HAP-1 (cell line): ENCODE results near the gene MAP3K13.
"Not testable (repeated sequence)": the region's sequence is repeated elsewhere in the genome, so short reads cannot be mapped to it uniquely, and the experiment has no call there.

Experiments used
- DNase-seq, 2 experiments: peaks; one replicate each; pipeline ENCODE4 v3.0.0-alpha.2; 2016 to 2020; ENCODE audit warnings: low spot score in 2 of 2
- H3K27me3 ChIP-seq: fragments of 250-450 bp; sonication (Bioruptor Pico); 2 replicates; pipeline ENCODE4 v1.5.1; 2020; ENCODE audit warnings: low read depth, mild to moderate bottlenecking, moderate library complexity
- H3K36me3 ChIP-seq: fragments of 250-450 bp; sonication (Bioruptor Pico); replicated peaks from 2 replicates; pipeline ENCODE4 v1.5.1; 2020; ENCODE audit warnings: mild to moderate bottlenecking
- H3K4me1 ChIP-seq: fragments of 250-450 bp; sonication (Bioruptor Pico); 2 replicates; pipeline ENCODE4 v1.5.1; 2020; ENCODE audit warnings: mild to moderate bottlenecking
- H3K4me3 ChIP-seq: fragments of 250-450 bp; sonication (Bioruptor Pico); 2 replicates; pipeline ENCODE4 v1.5.1; 2020; ENCODE audit warnings: mild to moderate bottlenecking, moderate library complexity
- H3K9me3 ChIP-seq: fragments of 250-450 bp; sonication (Bioruptor Pico); 2 replicates; pipeline ENCODE4 v1.5.1; 2020; ENCODE audit warnings: mild to moderate bottlenecking, moderate library complexity
- in situ Hi-C: fragments of 300-500 bp; cut with MboI; formaldehyde crosslinking; loops from 3 replicates; pipeline ENCODE4 v1.14.3; 2020; ENCODE audit warnings: low sequenced_read_pairs, inconsistent platforms, mixed read lengths

The MAP3K13 gene

GRCh38 chr3:185353823-185354614 is 8.9 kb upstream of the MAP3K13 start:
- DNase-seq = peak; percentile 87 to 93
- Histone ChIP-seq H3K36me3 (no peaks in the 10 kb centered on the region), H3K27me3 (peaks cover 6% of the 10 kb centered on the region; the same call in 1 of the 2 replicates), H3K4me1 (no peaks in the 10 kb centered on the region), H3K4me3 (no peak overlapping the region), H3K9me3 (no peaks in the 10 kb centered on the region)
- in situ Hi-C loops = loop anchor here (10.0 kb wide), 1 partner anchor 201 kb away; the partner anchor contains the start of gene LIPH

- peaks cover 8% of the 10 kb centered on the region; the same call in 1 of the 2 replicates for H3K27me3 ChIP-seq
- H3K9me3 ChIP-seq = no peaks in the 10 kb centered on the region
- H3K4me1 ChIP-seq = no peaks in the 10 kb centered on the region
- in situ Hi-C loops = loop anchor here (10.0 kb wide), 1 partner anchor 198 kb away; the partner anchor contains the start of gene LIPH
- H3K36me3 ChIP-seq = no peaks in the 10 kb centered on the region
- H3K4me3 ChIP-seq = no peak overlapping the region
- DNase-seq = no peak
Observed at GRCh38 chr3:185356499-185356898, 6.4 kb upstream of the MAP3K13 start.

- in situ Hi-C loops = no loop called here
- Histone ChIP-seq H3K27me3 (peaks cover 8% of the 10 kb centered on the region; the same call in 1 of the 2 replicates), H3K9me3 (no peaks in the 10 kb centered on the region), H3K4me3 (no peak overlapping the region), H3K4me1 (peaks cover 8% of the 10 kb centered on the region), H3K36me3 (no peaks in the 10 kb centered on the region)
- DNase-seq = no peak
Observed at GRCh38 chr3:185361920-185362319, 1.0 kb upstream of the MAP3K13 start.

- H3K9me3 ChIP-seq = no peaks in the 10 kb centered on the region
- 0 out of 2 replicates have a peak, but pooled peaks cover 2% of the 10 kb centered on the region for H3K27me3 ChIP-seq
- no peaks in the 10 kb centered on the region for H3K36me3 ChIP-seq
- in situ Hi-C loops = no loop called here
- H3K4me3 ChIP-seq = peak overlapping the region; percentile 33
- DNase-seq = peak in 1 of 2 experiments; percentile 37
- peaks cover 8% of the 10 kb centered on the region for H3K4me1 ChIP-seq
Observed at GRCh38 chr3:185363662-185364203, 797 bp downstream of the MAP3K13 start.

GRCh38 chr3:185365291-185366073 is 2.5 kb downstream of the MAP3K13 start:
- in situ Hi-C loops = no loop called here
- Histone ChIP-seq H3K9me3 (no peaks in the 10 kb centered on the region), H3K27me3 (no peaks in the 10 kb centered on the region), H3K4me3 (no peak overlapping the region), H3K36me3 (no peaks in the 10 kb centered on the region), H3K4me1 (peaks cover 8% of the 10 kb centered on the region)
- no peak for DNase-seq

GRCh38 chr3:185366074-185366335 is 3.1 kb downstream of the MAP3K13 start:
- H3K9me3 ChIP-seq = no peaks in the 10 kb centered on the region
- no peak overlapping the region for H3K4me3 ChIP-seq
- no peak for DNase-seq
- no peaks in the 10 kb centered on the region for H3K27me3 ChIP-seq
- in situ Hi-C loops = no loop called here
- peaks cover 8% of the 10 kb centered on the region for H3K4me1 ChIP-seq
- H3K36me3 ChIP-seq = no peaks in the 10 kb centered on the region

GRCh38 chr3:185366913-185367312 is 4.0 kb downstream of the MAP3K13 start:
- in situ Hi-C loops = no loop called here
- Histone ChIP-seq H3K27me3 (no peaks in the 10 kb centered on the region), H3K9me3 (no peaks in the 10 kb centered on the region), H3K4me1 (peaks cover 16% of the 10 kb centered on the region), H3K36me3 (no peaks in the 10 kb centered on the region), H3K4me3 (no peak overlapping the region)
- DNase-seq = no peak

- H3K36me3 ChIP-seq, in situ Hi-C loops, DNase-seq, H3K9me3 ChIP-seq, H3K4me1 ChIP-seq, H3K27me3 ChIP-seq, H3K4me3 ChIP-seq: not testable (repeated sequence)
Observed at GRCh38 chr3:185370349-185370748, 7.4 kb downstream of the MAP3K13 start.

- Histone ChIP-seq H3K4me3 (no peak overlapping the region), H3K27me3 (no peaks in the 10 kb centered on the region), H3K4me1 (peaks cover 9% of the 10 kb centered on the region), H3K9me3 (no peaks in the 10 kb centered on the region), H3K36me3 (no peaks in the 10 kb centered on the region)
- in situ Hi-C loops = no loop called here
- DNase-seq = no peak
Observed at GRCh38 chr3:185371306-185372074, 8.6 kb downstream of the MAP3K13 start.

- H3K4me3 ChIP-seq = no peak overlapping the region
- H3K9me3 ChIP-seq = no peaks in the 10 kb centered on the region
- H3K27me3 ChIP-seq = no peaks in the 10 kb centered on the region
- no peaks in the 10 kb centered on the region for H3K36me3 ChIP-seq
- DNase-seq = no peak
- in situ Hi-C loops = no loop called here
- H3K4me1 ChIP-seq = no peaks in the 10 kb centered on the region
Observed at GRCh38 chr3:185381320-185382058, 18.6 kb downstream of the MAP3K13 start.

GRCh38 chr3:185382154-185382553 is 19.2 kb downstream of the MAP3K13 start:
- no peaks in the 10 kb centered on the region for H3K9me3 ChIP-seq
- no peaks in the 10 kb centered on the region for H3K4me1 ChIP-seq
- no peaks in the 10 kb centered on the region for H3K36me3 ChIP-seq
- no peaks in the 10 kb centered on the region for H3K27me3 ChIP-seq
- in situ Hi-C loops = no loop called here
- no peak overlapping the region for H3K4me3 ChIP-seq
- no peak for DNase-seq

GRCh38 chr3:185386515-185386914 is 23.6 kb downstream of the MAP3K13 start:
- H3K27me3 ChIP-seq, H3K4me1 ChIP-seq, H3K36me3 ChIP-seq, H3K4me3 ChIP-seq, H3K9me3 ChIP-seq, in situ Hi-C loops, DNase-seq: not testable (repeated sequence)

- no peak for DNase-seq
- Histone ChIP-seq H3K9me3 (no peaks in the 10 kb centered on the region), H3K4me1 (no peaks in the 10 kb centered on the region), H3K36me3 (no peaks in the 10 kb centered on the region), H3K4me3 (no peak overlapping the region), H3K27me3 (no peaks in the 10 kb centered on the region)
- in situ Hi-C loops = no loop called here
Observed at GRCh38 chr3:185387646-185388045, 24.7 kb downstream of the MAP3K13 start.
